ENCODE data around the gene DCXR. TPM values are rescaled to one million over a fixed set of nuclear protein-coding genes. Genes with fewer than 3 reads are reported as not detected.

The DCXR gene
- total and polyA plus RNA-seq, 2 donors (not counting 1 experiment from before 2014, with no cell fraction given): 63.9 to 143 TPM

DNA sequence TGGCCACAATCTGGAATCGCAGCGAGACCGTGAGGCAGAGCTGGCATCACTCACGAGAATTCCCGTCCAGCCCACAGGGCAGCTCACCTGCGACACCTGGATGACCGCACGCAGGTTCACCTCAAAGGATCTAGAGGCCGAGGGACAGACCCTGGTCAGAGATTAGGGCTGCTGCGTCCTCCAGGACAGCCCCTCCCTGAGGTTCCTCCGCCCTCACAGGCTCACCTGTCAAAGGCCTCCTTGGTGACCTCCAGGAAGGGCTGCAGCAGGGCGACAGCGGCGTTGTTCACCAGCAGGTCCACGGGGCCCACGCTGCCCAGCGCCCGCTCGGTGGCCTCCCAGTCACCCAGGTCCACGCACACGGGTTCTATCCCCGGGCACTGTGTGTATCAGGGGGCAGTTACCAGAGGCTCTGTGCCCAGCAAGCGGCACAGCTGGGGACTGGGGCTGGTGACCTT, 834 bp downstream of the DCXR start:
- DNase-seq: no peak
- H3K9me3 ChIP-seq (ENCODE audit: control extremely low read depth in 1 of 3, control insufficient read depth in 2 of 3, insufficient read depth in 1 of 3, low read length in 2 of 3): peaks cover 0 to 2% (median 0%) of the 10 kb centered on the region in 3 donors
- ChIA-PET POLR2A (no interaction called here), CTCF (no interaction called here)
- Mint-ChIP-seq H3K27me3 (no peaks in the 10 kb centered on the region), H3K9me3 (ENCODE audit: insufficient read depth) (no peaks in the 10 kb centered on the region), H3K27ac (no peak overlapping the region), H3K4me1 (peaks cover 24% of the 10 kb centered on the region), H3K4me3 (peak overlapping the region; percentile 90)
- TF ChIP-seq, protein P1, sequence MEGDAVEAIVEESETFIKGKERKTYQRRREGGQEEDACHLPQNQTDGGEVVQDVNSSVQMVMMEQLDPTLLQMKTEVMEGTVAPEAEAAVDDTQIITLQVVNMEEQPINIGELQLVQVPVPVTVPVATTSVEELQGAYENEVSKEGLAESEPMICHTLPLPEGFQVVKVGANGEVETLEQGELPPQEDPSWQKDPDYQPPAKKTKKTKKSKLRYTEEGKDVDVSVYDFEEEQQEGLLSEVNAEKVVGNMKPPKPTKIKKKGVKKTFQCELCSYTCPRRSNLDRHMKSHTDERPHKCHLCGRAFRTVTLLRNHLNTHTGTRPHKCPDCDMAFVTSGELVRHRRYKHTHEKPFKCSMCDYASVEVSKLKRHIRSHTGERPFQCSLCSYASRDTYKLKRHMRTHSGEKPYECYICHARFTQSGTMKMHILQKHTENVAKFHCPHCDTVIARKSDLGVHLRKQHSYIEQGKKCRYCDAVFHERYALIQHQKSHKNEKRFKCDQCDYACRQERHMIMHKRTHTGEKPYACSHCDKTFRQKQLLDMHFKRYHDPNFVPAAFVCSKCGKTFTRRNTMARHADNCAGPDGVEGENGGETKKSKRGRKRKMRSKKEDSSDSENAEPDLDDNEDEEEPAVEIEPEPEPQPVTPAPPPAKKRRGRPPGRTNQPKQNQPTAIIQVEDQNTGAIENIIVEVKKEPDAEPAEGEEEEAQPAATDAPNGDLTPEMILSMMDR (IDR thresholded peaks at IDR 0.05): no peak
- no peak for TF ChIP-seq EZH2 (IDR thresholded peaks at IDR 0.05; ENCODE audit: borderline replicate concordance, insufficient read depth, low read depth, low read length, poor library complexity, severe bottlenecking)
- ATAC-seq (ENCODE audit: low read depth): no peak
- no peaks in the 10 kb centered on the region for H3K36me3 ChIP-seq (replicated peaks in 1 of 2; ENCODE audit: control extremely low read depth in 1 of 2, control insufficient read depth in 1 of 2, extremely low read depth in 1 of 2, insufficient read depth in 2 of 2, low read length in 1 of 2)
- H3K27ac ChIP-seq (ENCODE audit: low read length in 2 of 2): peak overlapping the region; percentile 44 to 84
- peaks cover 0 to 9% (median 3%) of the 10 kb centered on the region in 4 experiments for H3K27me3 ChIP-seq (replicated peaks in 1 of 4; ENCODE audit: control extremely low read depth in 1 of 4, control insufficient read depth in 3 of 4, insufficient read depth in 4 of 4, low read length in 3 of 4)
- intact Hi-C loops (cut with micrococcal nuclease): loop anchor here (1.0 to 10.0 kb wide), 6 partner anchors 13 to 518 kb away; partner anchors contain the start of genes ASPSCR1, FASN, GPS1 and LRRC45
- peak overlapping the region; percentile 34 to 76 (median 72) for H3K4me3 ChIP-seq (ENCODE audit: control extremely low read depth in 1 of 5, extremely low read depth in 1 of 5, insufficient read depth in 1 of 5, low read depth in 2 of 5, low read length in 4 of 5)
- peak overlapping the region; percentile 73 for H2AFZ ChIP-seq (ENCODE audit: insufficient read depth, low read depth, low read length, poor library complexity, severe bottlenecking)
- peak overlapping the region; percentile 72 for H3K9ac ChIP-seq (ENCODE audit: low read length)
- H3K4me2 ChIP-seq (replicated peaks; ENCODE audit: low read depth, low read length, poor library complexity, severe bottlenecking): peak overlapping the region; percentile 100
- 54% methylated on average over 23 of the region's 23 CpGs for WGBS (ENCODE audit: insufficient coverage)
- peaks cover 14% of the 10 kb centered on the region for H3K79me2 ChIP-seq (ENCODE audit: control insufficient read depth, insufficient read depth, low read length)
- peaks cover 22 to 25% of the 10 kb centered on the region in 2 donors for H3K4me1 ChIP-seq (ENCODE audit: control insufficient read depth in 2 of 2, insufficient read depth in 2 of 2, low read length in 2 of 2)
- peaks cover 25% of the 10 kb centered on the region for H4K20me1 ChIP-seq (ENCODE audit: control insufficient read depth, insufficient read depth, low read length, poor library complexity, severe bottlenecking)

DNA sequence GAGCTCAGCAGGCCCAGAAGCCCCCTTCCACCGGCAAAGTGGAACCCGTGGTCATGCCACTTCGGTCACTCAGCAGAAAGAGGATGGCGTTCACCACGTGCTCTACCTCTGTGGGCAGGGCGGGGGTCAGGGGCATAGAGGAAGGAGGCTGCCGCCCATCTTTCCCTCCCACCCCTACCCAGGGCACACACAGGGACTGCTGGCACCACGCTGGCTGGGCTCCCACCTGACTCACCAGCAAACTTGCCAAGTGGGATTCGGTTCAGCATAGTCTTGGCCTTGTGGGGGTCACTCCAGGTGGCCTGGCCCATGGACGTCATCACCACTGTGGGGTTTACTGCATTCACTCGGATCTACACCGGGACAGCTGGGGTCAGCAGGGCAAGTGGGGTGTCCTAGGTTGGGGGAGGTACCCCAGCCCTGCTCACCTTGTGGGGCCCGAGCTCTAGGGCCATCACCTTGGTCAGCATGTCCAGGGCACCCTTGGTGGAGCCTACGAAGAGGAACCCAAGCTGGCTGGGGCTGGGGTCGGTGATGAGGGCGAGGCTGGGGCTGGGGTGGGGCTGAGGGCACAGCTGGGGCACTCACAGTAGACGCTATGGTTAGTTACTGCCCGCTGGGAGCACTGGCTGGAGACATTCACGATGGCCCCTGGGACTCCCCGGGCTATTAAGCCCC, 1.4 kb downstream of the DCXR start:
- H3K9me3 Mint-ChIP-seq (ENCODE audit: insufficient read depth): no peaks in the 10 kb centered on the region
- Histone ChIP-seq H3K27ac (ENCODE audit: low read length in 2 of 2) (peak overlapping the region in 1 of 2 donors; percentile 84), H2AFZ (ENCODE audit: insufficient read depth, low read depth, low read length, poor library complexity, severe bottlenecking) (no peak overlapping the region), H3K9ac (ENCODE audit: low read length) (peak overlapping the region; percentile 72), H3K4me1 (ENCODE audit: control insufficient read depth in 2 of 2, insufficient read depth in 2 of 2, low read length in 2 of 2) (peaks cover 22 to 25% of the 10 kb centered on the region in 2 donors), H3K79me2 (ENCODE audit: control insufficient read depth, insufficient read depth, low read length) (peaks cover 14% of the 10 kb centered on the region), H4K20me1 (ENCODE audit: control insufficient read depth, insufficient read depth, low read length, poor library complexity, severe bottlenecking) (peaks cover 26% of the 10 kb centered on the region), H3K4me3 (ENCODE audit: control extremely low read depth in 1 of 5, extremely low read depth in 1 of 5, insufficient read depth in 1 of 5, low read depth in 2 of 5, low read length in 4 of 5) (peak overlapping the region in 1 of 5 experiments; percentile 76), H3K4me2 (replicated peaks; ENCODE audit: low read depth, low read length, poor library complexity, severe bottlenecking) (peak overlapping the region; percentile 100), H3K36me3 (replicated peaks in 1 of 2; ENCODE audit: control extremely low read depth in 1 of 2, control insufficient read depth in 1 of 2, extremely low read depth in 1 of 2, insufficient read depth in 2 of 2, low read length in 1 of 2) (no peaks in the 10 kb centered on the region), H3K27me3 (replicated peaks in 1 of 4; ENCODE audit: control extremely low read depth in 1 of 4, control insufficient read depth in 3 of 4, insufficient read depth in 4 of 4, low read length in 3 of 4) (peaks cover 0 to 9% (median 3%) of the 10 kb centered on the region in 4 experiments), H3K9me3 (ENCODE audit: control extremely low read depth in 1 of 3, control insufficient read depth in 2 of 3, insufficient read depth in 1 of 3, low read length in 2 of 3) (peaks cover 0 to 2% (median 0%) of the 10 kb centered on the region in 3 donors)
- WGBS (ENCODE audit: insufficient coverage): 92% methylated on average over 16 of the region's 20 CpGs
- peak overlapping the region; percentile 90 for H3K4me3 Mint-ChIP-seq
- no peaks in the 10 kb centered on the region for H3K27me3 Mint-ChIP-seq
- ChIA-PET CTCF (interaction anchor here (0.8 to 1.7 kb wide), 2 partner anchors 15 to 76 kb away, joined by 3 to 13 read pairs; no protein-coding TSS in a partner anchor), POLR2A (interaction anchor here (0.6 kb wide), 1 partner anchor 521 kb away, joined by 3 read pairs; no protein-coding TSS in a partner anchor)
- TF ChIP-seq, protein P1 (IDR thresholded peaks at IDR 0.05): no peak
- no peak for TF ChIP-seq EZH2 (IDR thresholded peaks at IDR 0.05; ENCODE audit: borderline replicate concordance, insufficient read depth, low read depth, low read length, poor library complexity, severe bottlenecking)
- intact Hi-C loops (cut with micrococcal nuclease): loop anchor here (10.0 kb wide), 1 partner anchor 519 kb away; no protein-coding TSS in a partner anchor
- no peak overlapping the region for H3K27ac Mint-ChIP-seq
- DNase-seq: no peak
- no peak for ATAC-seq (ENCODE audit: low read depth)
- H3K4me1 Mint-ChIP-seq: peaks cover 24% of the 10 kb centered on the region

All from B cell (primary cell).